ENCODE results near the gene KHDRBS2. TPM values are rescaled to one million over a fixed set of nuclear protein-coding genes. Genes with fewer than 3 reads are reported as not detected.
"Not testable (repeated sequence)": the region's sequence is repeated elsewhere in the genome, so short reads cannot be mapped to it uniquely, and the experiment has no call there.

The KHDRBS2 gene
- total RNA-seq, 1 donor, result 2.4 TPM

DNA sequence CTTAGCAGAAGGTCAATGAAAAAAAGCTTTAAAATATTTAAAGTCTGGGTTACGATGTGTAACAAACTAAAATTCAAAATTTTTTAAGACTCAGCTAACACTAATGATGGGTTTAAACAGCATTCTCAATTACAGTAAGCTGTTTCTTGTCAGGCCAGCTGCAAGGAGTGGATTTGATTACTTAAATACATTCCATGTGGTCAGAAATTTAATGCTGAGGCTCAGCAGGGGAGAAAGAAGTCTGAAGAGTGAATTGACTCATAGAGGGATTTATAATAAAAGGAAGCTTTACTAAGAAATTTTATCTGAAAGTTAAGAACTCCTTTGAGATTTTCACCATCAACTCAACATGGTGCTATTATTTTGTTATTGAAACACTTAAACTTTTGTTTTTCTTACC lies 398.6 kb downstream of the KHDRBS2 start:
- Histone ChIP-seq H3K4me3 (ENCODE audit: low read length) (no peak overlapping the region), H3K27me3 (ENCODE audit: insufficient read depth, low read length) (no peaks in the 10 kb centered on the region), H3K9me3 (ENCODE audit: low read depth, low read length) (no peaks in the 10 kb centered on the region), H3K4me1 (ENCODE audit: insufficient read depth, low read length) (no peaks in the 10 kb centered on the region)

DNA sequence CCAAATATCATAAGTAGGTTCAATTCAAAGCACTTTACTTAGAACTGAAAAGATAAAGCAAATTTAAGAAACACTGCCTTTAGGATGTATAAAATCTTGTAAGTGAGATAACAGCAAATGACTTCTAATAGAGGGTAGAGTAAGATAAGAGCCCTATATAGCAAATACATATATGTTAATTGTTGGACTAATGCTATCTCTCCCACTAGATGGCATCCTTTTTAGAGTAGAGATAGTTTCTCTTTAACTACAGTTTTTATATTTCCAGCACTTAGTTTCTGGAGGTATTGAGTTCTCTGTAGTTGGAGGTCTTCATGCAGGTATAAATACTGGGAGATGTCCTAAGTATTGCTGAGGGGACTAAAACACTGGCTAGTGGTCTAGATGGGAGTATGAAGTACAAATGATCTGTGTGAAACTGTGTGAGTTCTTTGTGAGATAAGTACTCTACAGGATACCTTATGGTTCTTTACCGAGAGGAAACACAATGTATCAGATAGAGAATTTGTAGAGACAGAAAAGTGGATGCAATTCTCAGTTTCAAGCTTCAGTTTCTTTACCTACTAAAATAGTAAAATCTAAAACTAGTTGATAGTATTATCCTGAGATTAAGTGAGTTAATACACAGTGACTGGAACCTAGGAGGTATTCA lies 399.3 kb downstream of the KHDRBS2 start:
- no peak overlapping the region for H3K4me3 ChIP-seq (ENCODE audit: low read length)
- H3K9me3 ChIP-seq (ENCODE audit: low read depth, low read length), result no peaks in the 10 kb centered on the region
- H3K27me3 ChIP-seq (ENCODE audit: insufficient read depth, low read length), result no peaks in the 10 kb centered on the region
- no peaks in the 10 kb centered on the region for H3K4me1 ChIP-seq (ENCODE audit: insufficient read depth, low read length)

DNA sequence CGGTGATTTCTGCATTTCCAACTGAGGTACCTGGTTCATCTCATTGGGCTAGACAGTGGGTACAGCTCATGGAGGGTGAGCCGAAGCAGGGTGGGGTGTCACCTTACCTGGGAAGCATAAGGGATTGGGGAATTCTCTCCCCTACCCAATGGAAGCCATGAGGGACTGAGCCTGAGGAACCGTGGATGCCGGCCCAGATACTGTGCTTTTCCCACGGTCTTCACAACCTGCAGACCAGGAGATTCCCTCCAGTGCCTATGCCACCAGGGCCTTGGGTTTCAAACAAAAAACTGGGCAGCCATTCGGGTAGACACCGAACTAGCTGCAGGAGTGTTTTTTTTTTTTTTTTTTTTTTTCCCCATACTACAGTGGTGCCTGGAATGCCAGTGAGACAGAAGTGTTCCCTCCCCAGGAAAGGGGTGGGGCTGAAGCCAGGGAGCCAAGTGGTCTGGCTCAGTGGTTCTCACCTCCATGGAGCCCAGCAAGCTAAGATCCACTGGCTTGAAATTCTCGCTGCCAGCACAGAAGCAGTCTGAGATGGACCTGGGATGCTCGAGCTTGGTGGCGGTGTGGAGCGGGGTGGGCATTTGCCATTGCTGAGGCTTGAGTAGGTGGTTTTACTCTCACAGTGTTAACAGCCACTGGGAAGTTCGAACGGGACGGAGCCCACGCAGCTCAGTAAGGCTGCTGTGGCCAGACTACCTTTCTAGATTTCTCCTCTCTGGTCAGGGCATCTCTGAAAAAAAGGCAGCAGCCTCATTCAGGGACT lies 416.2 kb downstream of the KHDRBS2 start:
- Histone ChIP-seq H3K4me3 (ENCODE audit: low read length) (no peak overlapping the region), H3K9me3 (ENCODE audit: low read depth, low read length) (no peaks in the 10 kb centered on the region), H3K4me1 (ENCODE audit: insufficient read depth, low read length) (no peaks in the 10 kb centered on the region), H3K27me3 (ENCODE audit: insufficient read depth, low read length) (no peaks in the 10 kb centered on the region)

DNA sequence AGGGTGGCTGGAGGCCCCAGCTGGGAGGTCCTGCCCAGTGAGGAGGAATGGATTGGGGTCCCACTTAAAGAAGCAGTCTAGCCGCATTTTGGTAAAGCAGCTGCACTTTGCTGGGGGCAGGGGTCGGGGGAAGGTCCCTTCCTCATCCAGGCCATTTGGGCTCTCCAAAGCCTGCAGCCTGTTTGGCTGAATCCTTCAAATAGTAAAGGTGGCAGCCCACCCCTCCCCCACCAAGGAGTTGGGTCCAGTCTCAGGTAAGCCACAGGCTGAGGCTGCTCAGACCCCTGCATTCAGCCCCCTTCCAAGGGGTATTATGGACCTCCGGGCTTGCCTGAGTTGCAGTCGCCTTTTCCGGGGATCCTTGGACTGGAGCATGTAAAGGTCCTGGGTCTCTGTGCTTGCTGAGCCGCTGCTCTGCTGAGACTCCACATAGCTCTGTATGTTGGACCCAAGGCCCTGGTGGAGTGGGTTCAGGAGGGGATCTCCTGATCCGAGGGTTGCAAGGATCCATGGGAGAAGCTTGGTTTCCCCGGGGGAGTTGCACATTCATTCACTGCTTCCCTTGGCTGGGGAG lies 417.4 kb downstream of the KHDRBS2 start:
- no peaks in the 10 kb centered on the region for H3K9me3 ChIP-seq (ENCODE audit: low read depth, low read length)
- no peaks in the 10 kb centered on the region for H3K27me3 ChIP-seq (ENCODE audit: insufficient read depth, low read length)
- no peaks in the 10 kb centered on the region for H3K4me1 ChIP-seq (ENCODE audit: insufficient read depth, low read length)
- H3K4me3 ChIP-seq (ENCODE audit: low read length), result no peak overlapping the region

DNA sequence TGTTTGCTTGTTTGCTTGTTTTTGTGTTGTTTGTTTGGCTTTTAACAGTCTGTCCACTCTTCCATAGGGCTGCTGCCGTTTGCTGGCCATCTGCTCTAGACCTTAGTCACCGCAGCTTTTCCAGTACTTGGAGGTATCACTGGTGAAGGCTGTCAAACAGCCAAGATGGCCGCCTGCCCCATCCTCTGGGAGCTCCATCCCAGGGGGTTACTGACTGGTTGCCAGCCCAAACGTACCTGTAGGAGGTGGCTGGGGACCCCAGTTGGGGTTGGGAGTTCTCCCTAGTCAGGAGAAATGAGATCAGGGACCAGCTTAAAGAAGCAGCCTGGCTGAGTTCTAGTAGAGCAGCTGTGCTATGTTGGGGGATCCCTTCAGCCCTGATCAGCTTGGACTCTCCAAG lies 418.4 kb downstream of the KHDRBS2 start:
- peaks cover under 1% of the 10 kb centered on the region for H3K9me3 ChIP-seq (ENCODE audit: low read depth, low read length)
- no peaks in the 10 kb centered on the region for H3K4me1 ChIP-seq (ENCODE audit: insufficient read depth, low read length)
- H3K4me3 ChIP-seq (ENCODE audit: low read length), result no peak overlapping the region

DNA sequence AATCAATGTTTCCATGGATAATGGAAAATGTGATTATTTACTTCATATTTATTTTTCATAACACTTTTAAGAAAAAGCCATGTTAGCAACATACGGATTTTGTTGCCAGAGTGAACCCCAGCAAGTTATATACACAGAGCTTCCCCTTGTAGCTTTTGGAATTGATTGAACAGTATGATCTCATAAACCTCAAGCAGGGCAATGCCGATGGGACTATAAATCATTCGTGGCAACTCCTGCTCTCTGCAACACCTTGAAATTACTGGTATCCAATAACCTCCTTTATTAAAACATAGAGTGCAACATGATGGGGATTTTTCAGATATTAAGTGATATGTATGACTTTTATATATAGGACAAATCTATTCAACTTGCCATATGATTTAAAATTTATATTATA lies 428.5 kb downstream of the KHDRBS2 start:
- Histone ChIP-seq H3K9me3 (ENCODE audit: low read depth, low read length) (peaks cover 3% of the 10 kb centered on the region), H3K4me3 (ENCODE audit: low read length) (no peak overlapping the region), H3K27me3 (ENCODE audit: insufficient read depth, low read length) (no peaks in the 10 kb centered on the region), H3K4me1 (ENCODE audit: insufficient read depth, low read length) (no peaks in the 10 kb centered on the region)

More for the DNA sequence above, 418.4 kb downstream of the KHDRBS2 start:
- no peaks in the 10 kb centered on the region for H3K27me3 ChIP-seq (ENCODE audit: insufficient read depth, low read length)

DNA sequence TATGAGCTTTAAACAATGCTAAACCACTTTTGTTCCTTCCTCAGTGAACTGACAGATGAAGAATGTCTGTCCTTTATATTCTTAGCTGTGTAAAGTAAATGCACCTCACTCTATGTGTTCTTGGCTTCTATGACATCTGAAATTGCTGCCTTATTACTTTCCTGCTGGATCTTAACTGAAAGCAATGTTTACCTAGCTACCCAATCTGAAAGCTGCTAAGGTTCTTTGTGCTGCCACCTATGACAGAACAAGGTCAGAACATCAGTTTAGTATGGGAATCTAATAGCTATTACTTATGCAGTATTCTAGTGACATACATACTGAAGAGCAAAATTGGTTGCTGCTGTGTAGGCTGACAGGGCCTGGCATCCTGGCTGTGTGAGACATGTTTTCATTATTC lies 444.1 kb downstream of the KHDRBS2 start:
- Histone ChIP-seq H3K9me3 (ENCODE audit: low read depth, low read length) (no peaks in the 10 kb centered on the region), H3K4me1 (ENCODE audit: insufficient read depth, low read length) (no peaks in the 10 kb centered on the region), H3K4me3 (ENCODE audit: low read length) (no peak overlapping the region), H3K27me3 (ENCODE audit: insufficient read depth, low read length) (no peaks in the 10 kb centered on the region)

DNA sequence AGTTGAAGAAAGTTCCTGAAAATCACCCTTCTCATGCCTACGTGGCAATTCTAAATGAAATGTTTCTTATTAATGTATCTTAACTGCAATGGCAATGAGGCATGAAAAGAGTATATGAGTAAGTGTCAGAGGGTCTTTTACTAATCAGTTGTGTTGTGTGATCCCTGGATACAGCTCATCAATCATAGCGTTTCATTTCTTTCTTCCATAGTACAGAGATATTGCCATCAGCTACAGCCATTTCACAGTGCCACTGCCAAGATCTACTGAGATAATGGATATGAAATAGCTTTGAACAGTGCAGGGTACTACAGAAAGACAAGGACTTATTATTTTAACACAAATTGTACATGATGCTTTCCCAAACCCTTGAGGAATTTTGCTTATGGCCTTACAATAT lies 450.8 kb downstream of the KHDRBS2 start:
- no peaks in the 10 kb centered on the region for H3K9me3 ChIP-seq (ENCODE audit: low read depth, low read length)
- no peaks in the 10 kb centered on the region for H3K4me1 ChIP-seq (ENCODE audit: insufficient read depth, low read length)
- no peak overlapping the region for H3K4me3 ChIP-seq (ENCODE audit: low read length)
- no peaks in the 10 kb centered on the region for H3K27me3 ChIP-seq (ENCODE audit: insufficient read depth, low read length)

DNA sequence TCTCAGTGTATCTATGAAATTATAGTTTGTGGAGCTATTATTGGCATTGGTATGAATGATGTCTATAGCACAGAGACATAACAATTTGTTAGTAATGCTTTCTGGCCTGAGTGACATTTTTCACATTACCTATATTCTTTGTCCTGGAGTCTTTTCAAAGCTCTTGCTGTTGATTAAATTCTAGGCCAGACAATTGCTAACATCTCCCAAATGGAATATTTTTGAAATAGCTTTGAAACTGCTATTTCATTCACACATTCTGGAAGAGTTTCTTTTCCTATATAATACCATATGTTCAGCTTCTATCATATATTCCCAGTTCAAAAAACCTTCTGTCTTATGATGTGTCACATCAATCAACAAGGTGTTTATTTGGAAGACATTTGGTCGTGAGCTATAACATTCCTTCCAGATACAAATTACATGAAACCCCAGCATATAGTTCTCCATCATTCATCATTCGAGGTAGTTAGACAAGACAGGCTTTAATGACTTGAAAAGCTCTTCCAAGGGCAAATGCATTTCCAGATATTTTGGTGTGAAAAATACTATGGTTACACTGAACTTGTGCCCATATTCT lies 452.8 kb downstream of the KHDRBS2 start:
- H3K27me3 ChIP-seq (ENCODE audit: insufficient read depth, low read length), result no peaks in the 10 kb centered on the region
- no peak overlapping the region for H3K4me3 ChIP-seq (ENCODE audit: low read length)
- H3K9me3 ChIP-seq (ENCODE audit: low read depth, low read length), result no peaks in the 10 kb centered on the region
- H3K4me1 ChIP-seq (ENCODE audit: insufficient read depth, low read length), result no peaks in the 10 kb centered on the region

DNA sequence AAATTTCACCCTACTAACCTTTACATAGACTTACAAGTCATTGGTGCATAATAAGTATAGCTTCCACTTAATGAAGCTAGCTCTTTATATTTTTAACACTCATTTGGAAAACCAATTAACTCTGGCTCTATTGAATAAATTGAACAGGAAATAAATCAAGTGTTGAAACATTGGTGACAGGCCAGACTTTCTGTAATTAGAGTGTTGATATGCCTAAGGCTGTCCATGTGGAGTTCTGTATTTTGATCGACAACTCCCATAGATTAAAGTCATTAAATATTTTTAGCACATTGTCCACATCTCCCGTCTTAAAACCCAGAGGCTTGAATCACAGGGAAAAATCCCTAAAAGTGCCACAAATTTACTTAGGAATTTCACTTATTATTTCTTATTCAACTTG lies 468.3 kb downstream of the KHDRBS2 start:
- H3K4me3 ChIP-seq (ENCODE audit: low read length), result no peak overlapping the region
- H3K4me1 ChIP-seq (ENCODE audit: insufficient read depth, low read length), result no peaks in the 10 kb centered on the region
- H3K9me3 ChIP-seq (ENCODE audit: low read depth, low read length), result no peaks in the 10 kb centered on the region
- no peaks in the 10 kb centered on the region for H3K27me3 ChIP-seq (ENCODE audit: insufficient read depth, low read length)

DNA sequence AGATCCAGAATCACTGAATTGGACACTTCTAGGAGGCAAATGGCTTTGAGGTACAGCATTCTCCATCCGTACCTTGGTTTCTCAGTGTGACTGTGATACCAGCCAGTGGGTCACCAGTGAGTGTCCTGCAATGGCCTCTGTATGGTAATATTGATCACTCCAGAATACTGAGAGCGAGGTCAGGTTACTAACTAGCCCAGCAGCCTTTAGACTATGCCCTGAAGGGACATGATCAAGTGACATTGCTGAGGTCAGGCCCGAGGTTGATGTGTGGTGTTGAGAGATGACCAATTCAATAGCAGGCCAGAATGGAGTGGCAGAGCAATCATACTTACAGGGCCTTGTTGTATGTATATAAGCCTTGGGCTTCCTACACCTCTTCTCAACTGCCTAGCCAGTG lies 476.0 kb downstream of the KHDRBS2 start:
- no peaks in the 10 kb centered on the region for H3K9me3 ChIP-seq (ENCODE audit: low read depth, low read length)
- H3K4me1 ChIP-seq (ENCODE audit: insufficient read depth, low read length), result no peaks in the 10 kb centered on the region
- H3K27me3 ChIP-seq (ENCODE audit: insufficient read depth, low read length), result no peaks in the 10 kb centered on the region
- H3K4me3 ChIP-seq (ENCODE audit: low read length), result no peak overlapping the region

DNA sequence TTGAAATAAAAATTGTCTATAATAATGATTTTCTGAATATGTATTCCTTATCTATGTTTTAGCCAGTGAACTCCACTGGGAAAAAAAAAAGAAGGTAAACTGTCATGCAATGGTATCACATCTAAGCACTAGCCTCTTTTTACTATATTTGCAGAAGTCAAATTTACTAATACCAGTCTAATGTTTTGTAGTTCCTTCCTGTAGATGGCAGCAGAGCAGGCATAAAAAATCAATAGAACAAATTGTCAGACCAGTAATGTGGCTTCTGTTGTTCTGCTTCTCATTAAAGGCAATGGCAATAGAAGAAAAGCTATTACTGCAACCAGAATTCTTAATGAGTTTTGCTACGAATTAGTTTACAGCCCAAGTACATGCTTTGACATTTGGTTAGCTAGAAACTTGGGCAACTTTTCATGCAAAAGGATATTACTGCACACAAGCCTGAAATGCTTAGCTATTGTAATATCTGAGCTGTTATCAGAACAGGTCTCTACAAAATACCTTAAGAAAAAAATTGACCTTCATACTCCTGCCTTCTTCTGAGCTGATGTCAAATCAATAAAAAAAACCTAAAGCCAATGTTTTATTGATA lies 476.9 kb downstream of the KHDRBS2 start:
- Histone ChIP-seq H3K9me3 (ENCODE audit: low read depth, low read length) (no peaks in the 10 kb centered on the region), H3K4me1 (ENCODE audit: insufficient read depth, low read length) (no peaks in the 10 kb centered on the region), H3K27me3 (ENCODE audit: insufficient read depth, low read length) (no peaks in the 10 kb centered on the region), H3K4me3 (ENCODE audit: low read length) (no peak overlapping the region)

DNA sequence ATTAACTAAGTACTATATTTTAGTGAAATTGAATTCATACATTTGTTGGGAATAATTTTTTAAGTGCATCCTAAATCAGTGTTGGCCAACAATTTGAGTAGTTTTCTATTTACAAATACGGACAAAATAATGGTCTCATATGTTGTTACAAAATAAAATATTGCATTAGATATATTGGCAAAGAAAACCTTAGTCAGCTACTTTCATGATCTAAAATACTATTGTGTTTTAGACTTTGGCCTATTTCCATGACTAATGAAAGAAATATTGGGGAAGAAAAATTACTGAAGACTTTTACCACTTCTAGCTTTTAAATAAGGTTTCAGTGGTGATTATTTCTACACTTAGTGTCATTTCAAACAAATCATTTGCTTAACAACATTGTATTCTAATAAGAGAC lies 498.0 kb downstream of the KHDRBS2 start:
- Histone ChIP-seq H3K9me3 (ENCODE audit: low read depth, low read length) (peaks cover 5% of the 10 kb centered on the region), H3K4me1 (ENCODE audit: insufficient read depth, low read length) (no peaks in the 10 kb centered on the region), H3K27me3 (ENCODE audit: insufficient read depth, low read length) (no peaks in the 10 kb centered on the region), H3K4me3 (ENCODE audit: low read length) (no peak overlapping the region)

DNA sequence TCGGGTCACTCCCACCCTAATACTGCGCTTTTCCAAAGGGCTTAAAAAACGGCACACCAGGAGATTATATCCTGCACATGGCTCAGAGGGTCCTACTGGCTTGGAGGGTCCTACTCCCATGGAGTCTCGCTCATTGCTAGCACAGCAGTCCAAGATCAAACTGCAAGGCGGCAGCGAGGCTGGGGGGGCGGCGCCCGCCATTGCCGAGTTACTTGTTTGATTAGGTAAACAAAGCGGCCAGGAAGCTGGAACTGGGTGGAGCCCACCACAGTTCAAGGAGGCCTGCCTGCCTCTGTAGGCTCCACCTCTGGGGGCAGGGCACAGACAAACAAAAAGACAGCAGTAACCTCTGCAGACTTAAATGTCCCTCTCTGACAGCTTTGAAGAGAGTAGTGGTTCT lies 516.6 kb downstream of the KHDRBS2 start:
- H3K27me3 ChIP-seq (ENCODE audit: insufficient read depth, low read length); H3K4me1 ChIP-seq (ENCODE audit: insufficient read depth, low read length); H3K4me3 ChIP-seq (ENCODE audit: low read length): not testable (repeated sequence)
- H3K9me3 ChIP-seq (ENCODE audit: low read depth, low read length), result peaks cover 14% of the 10 kb centered on the region

DNA sequence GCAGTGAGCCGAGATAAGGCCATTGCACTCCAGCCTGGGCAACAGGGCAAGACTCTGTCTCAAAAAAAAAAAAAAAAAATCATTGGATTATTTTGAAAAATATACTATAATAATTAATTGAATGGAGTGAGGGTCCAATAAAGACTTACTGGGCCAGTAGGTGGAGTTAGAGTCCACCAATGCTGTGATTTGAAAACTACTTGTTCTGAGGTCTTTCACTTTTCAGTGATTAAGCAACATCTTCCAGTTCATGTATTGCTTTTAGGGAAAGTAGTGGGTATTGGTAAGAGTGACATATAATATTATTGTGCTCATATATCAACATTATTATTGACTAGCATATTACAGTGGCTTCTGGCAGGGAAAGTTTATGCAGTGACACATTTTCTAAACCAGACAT lies 530.3 kb downstream of the KHDRBS2 start:
- H3K4me3 ChIP-seq (ENCODE audit: low read length), result no peak overlapping the region
- no peaks in the 10 kb centered on the region for H3K9me3 ChIP-seq (ENCODE audit: low read depth, low read length)
- no peaks in the 10 kb centered on the region for H3K4me1 ChIP-seq (ENCODE audit: insufficient read depth, low read length)
- no peaks in the 10 kb centered on the region for H3K27me3 ChIP-seq (ENCODE audit: insufficient read depth, low read length)

Data from mononuclear cell (primary cell).